Loucy (cell line): ENCODE measurements around the gene AGRN.

Experiments
- CTCF ChIP-seq: fragments of 200-600 bp; sonication (generic); conservative IDR thresholded peaks from 2 replicates; pipeline ENCODE4 v1.5.1; 2014; ENCODE audit warnings: mild to moderate bottlenecking, antibody characterized with exemption, low read length
- EZH2phosphoT487 ChIP-seq: fragments of 200-600 bp; IDR thresholded peaks from 2 replicates; pipeline ENCODE4 v1.6.1; 2018; ENCODE audit warnings: antibody characterized with exemption, mild to moderate bottlenecking, moderate library complexity, borderline replicate concordance

DNA sequence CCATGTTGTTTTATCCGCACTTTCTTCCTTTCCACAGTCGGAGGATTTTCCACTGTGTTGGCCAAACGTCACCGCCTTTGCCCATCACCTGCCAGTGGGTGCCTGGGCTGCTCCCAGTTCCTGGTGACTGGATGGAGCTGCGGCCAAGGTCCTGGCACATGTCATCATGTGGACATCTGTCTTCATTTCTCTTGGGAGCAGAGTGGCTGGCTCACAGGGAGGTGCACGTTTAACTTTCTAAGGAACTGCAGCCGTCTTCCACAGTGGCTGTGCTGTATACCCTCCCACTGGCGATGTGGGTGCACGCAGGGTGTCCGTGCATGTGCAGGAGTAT lies 73.7 kb downstream of the AGRN start:
- TF ChIP-seq CTCF: no peak
- no peak for TF ChIP-seq EZH2phosphoT487
